Activated naive CD4-positive, alpha-beta T cell treated with anti-CD3 and anti-CD28 coated beads, Interleukin-2, amount 10 ng/mL, durations not matched to agents 7 days and 5 days (primary cell): ENCODE measurements around the gene PTK6.

ENCODE experiments used
- CTCF ChIA-PET: fragments of 350-600 bp; sonication (Branson Sonifier 250); formaldehyde crosslinking; loops from one replicate; lab custom pipeline; 2021; ENCODE audit warnings: antibody characterized with exemption; lab: Charles Lee
- DNase-seq: peaks from one replicate; pipeline ENCODE4 v3.0.0-alpha.2; 2020
- H3K27ac Mint-ChIP-seq: one replicate; pipeline ENCODE4 v1.8.0; 2021; ENCODE audit warnings: mild to moderate bottlenecking, moderate library complexity, mixed read lengths
- H3K27me3 Mint-ChIP-seq: one replicate; pipeline ENCODE4 v1.8.0; 2021; ENCODE audit warnings: mild to moderate bottlenecking, mixed read lengths
- H3K36me3 Mint-ChIP-seq: one replicate; pipeline ENCODE4 v1.8.0; 2021; ENCODE audit warnings: mixed read lengths
- H3K4me1 Mint-ChIP-seq: one replicate; pipeline ENCODE4 v1.8.0; 2021; ENCODE audit warnings: mixed read lengths
- H3K4me3 Mint-ChIP-seq: one replicate; pipeline ENCODE4 v1.8.0; 2021; ENCODE audit warnings: mild to moderate bottlenecking, moderate library complexity, mixed read lengths
- H3K9me3 Mint-ChIP-seq: one replicate; pipeline ENCODE4 v1.8.0; 2021; ENCODE audit warnings: mixed read lengths

PTK6 gene

DNA sequence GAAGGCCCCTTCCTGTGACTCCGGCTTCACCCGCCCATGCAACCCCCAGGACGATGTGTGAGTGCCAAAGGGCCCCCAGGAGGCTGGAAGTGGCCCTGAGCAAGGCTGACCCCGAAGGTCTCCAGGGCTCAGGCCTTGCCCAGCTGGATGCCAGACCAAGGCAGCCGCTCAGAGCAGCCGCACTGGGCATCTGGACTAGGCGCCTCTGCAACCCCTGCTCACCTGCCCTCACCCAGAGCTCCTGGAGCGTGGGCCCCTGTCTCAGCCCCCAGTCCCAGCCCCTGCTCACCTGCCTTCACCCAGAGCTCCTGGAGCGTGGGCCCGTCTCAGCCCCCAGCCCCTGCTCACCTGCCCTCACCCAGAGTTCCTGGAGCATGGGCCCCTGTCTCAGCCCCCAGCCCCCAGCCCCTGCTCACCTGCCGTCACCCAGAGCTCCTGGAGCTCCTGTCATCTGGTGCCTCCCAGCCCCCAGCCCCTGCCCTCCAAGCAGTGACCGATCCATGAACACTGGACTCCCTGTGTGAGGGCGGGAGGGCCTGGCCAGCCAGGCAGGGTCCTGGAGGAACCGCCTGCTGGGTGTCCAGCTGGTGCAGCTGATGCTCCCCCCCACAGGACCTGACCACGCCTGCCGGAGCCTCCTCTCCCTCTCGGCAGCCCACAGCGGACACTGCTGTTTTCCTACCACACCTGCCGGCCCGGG, 9.2 kb upstream of the PTK6 start:
- CTCF ChIA-PET = interaction anchor here (0.9 kb wide), 1 partner anchor 8 kb away, joined by 5 read pairs; no protein-coding TSS in a partner anchor
- Mint-ChIP-seq H3K9me3 (no peaks in the 10 kb centered on the region), H3K4me3 (no peak overlapping the region), H3K36me3 (no peaks in the 10 kb centered on the region), H3K4me1 (peaks cover 3% of the 10 kb centered on the region), H3K27me3 (peaks cover 70% of the 10 kb centered on the region), H3K27ac (no peak overlapping the region)
- no peak for DNase-seq

DNA sequence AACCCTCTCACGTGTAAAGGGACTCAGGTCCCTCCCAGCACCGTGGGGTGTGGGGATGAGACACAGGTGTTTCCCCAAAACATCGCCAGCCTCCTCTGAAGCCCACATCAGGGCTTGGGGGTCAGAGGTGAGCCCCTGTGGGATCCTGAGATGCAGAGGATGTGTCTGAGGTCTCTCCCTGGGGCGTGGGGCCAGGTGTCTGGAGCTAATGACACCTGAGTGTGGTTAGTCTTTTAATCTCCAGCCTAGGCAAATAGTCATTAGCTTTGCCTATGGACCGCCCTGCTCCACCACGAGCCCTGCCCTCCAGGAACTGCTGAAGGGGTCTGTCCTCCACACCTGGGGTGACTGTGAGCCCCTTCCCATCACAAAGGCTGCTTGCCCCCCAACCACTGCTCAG, 8.6 kb upstream of the PTK6 start:
- Mint-ChIP-seq H3K9me3 (no peaks in the 10 kb centered on the region), H3K4me3 (no peak overlapping the region), H3K27ac (no peak overlapping the region), H3K4me1 (no peaks in the 10 kb centered on the region), H3K27me3 (peaks cover 68% of the 10 kb centered on the region), H3K36me3 (no peaks in the 10 kb centered on the region)
- no peak for DNase-seq
- CTCF ChIA-PET = no interaction called here

GRCh38 chr20:63544958-63545516, 7.9 kb upstream of the PTK6 start:
- H3K4me1 Mint-ChIP-seq = no peaks in the 10 kb centered on the region
- CTCF ChIA-PET = no interaction called here

DNA sequence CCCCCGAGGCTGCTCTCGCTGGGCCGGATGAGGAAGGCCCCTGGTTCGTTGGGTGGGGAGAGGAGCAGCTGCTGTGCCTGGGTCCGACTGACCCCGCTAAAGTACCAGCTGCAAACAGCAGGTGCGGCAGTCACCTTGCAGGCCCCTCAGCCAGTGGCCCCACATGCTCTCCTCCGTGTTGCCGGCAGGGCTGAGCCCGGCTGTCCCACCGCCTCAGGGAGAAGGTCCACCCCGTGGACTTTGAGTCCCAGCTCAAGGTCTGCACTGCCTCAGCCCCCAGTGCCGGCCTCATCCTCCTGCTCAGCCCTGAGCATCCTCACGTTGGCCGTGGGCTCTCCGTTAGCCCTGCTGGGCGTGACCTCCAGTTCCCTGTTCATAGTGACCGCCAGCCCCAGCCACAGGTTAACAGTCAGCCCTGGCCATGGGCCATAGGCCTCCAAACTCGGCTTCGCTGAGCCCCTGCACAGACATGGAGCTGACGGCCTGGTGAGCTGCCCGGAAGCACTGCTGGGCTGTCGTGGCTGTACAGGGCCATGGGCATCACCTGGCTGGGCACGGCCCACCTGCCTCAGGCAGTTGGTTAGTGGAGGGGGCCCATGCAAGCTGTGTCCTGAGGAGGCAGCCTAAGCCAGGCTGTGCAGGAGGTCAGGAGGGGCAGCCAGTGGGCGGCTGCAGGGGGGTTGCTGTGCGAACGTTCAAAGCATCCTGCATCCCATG, 7.2 kb upstream of the PTK6 start:
- Mint-ChIP-seq H3K27me3 (peaks cover 68% of the 10 kb centered on the region), H3K9me3 (no peaks in the 10 kb centered on the region), H3K27ac (no peak overlapping the region), H3K36me3 (no peaks in the 10 kb centered on the region), H3K4me1 (no peaks in the 10 kb centered on the region), H3K4me3 (no peak overlapping the region)
- CTCF ChIA-PET = no interaction called here
- no peak for DNase-seq

More at GRCh38 chr20:63544958-63545516, 7.9 kb upstream of the PTK6 start:
- no peak for DNase-seq
- no peaks in the 10 kb centered on the region for H3K36me3 Mint-ChIP-seq
- H3K4me3 Mint-ChIP-seq = no peak overlapping the region
- H3K9me3 Mint-ChIP-seq = no peaks in the 10 kb centered on the region
- no peak overlapping the region for H3K27ac Mint-ChIP-seq
- H3K27me3 Mint-ChIP-seq = peaks cover 68% of the 10 kb centered on the region

DNA sequence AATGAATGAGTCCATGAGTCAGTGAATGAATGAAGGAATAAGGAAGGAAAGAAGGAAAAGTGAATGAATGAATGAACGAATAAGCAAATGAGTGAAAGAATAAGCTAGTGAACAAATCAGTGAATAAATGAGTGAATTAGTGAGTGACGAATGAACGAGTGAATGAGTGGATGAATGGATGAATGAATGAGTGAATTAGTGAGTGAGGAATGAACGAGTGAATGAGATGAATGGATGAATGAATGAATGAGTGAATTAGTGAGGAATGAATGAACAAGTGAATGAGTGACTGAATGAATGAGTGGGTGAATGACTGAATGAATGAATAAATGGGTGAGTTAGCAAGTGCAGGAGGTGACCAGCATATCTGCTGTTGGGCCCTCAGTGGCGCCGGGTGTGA, 6.6 kb upstream of the PTK6 start:
- Mint-ChIP-seq H3K4me1 (peaks cover under 1% of the 10 kb centered on the region), H3K27ac (peak overlapping the region; percentile 6), H3K9me3 (no peaks in the 10 kb centered on the region), H3K27me3 (peaks cover 65% of the 10 kb centered on the region), H3K36me3 (no peaks in the 10 kb centered on the region), H3K4me3 (no peak overlapping the region)
- CTCF ChIA-PET = no interaction called here
- DNase-seq = no peak

GRCh38 chr20:63543131-63543530, 6.0 kb upstream of the PTK6 start:
- Mint-ChIP-seq H3K4me1 (peaks cover 5% of the 10 kb centered on the region), H3K27ac (no peak overlapping the region), H3K9me3 (no peaks in the 10 kb centered on the region), H3K36me3 (no peaks in the 10 kb centered on the region), H3K27me3 (peaks cover 59% of the 10 kb centered on the region), H3K4me3 (no peak overlapping the region)
- CTCF ChIA-PET = no interaction called here
- no peak for DNase-seq

DNA sequence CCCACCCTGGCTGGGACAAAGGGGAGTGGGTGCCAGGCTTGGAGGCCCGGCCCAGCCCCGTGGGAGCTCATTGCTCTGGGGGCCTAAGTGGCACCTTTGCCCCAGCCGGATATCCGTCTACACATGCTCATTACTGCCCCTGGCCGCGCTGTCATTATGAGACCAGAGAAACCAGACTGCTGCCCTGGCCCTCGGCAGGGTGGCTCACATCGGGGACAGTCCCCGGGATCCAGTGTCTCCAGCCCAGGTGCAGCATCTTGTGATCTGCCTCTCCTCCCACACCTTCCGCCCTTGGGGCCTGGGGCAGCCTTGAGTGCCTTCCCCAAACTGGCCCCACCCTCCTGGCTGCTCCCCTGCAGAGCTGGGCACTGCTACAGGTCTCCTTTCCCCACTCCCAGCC, 5.5 kb upstream of the PTK6 start:
- no peak for DNase-seq
- Mint-ChIP-seq H3K4me1 (peaks cover 9% of the 10 kb centered on the region), H3K9me3 (no peaks in the 10 kb centered on the region), H3K36me3 (no peaks in the 10 kb centered on the region), H3K4me3 (no peak overlapping the region), H3K27me3 (peaks cover 55% of the 10 kb centered on the region), H3K27ac (no peak overlapping the region)
- CTCF ChIA-PET = no interaction called here

DNA sequence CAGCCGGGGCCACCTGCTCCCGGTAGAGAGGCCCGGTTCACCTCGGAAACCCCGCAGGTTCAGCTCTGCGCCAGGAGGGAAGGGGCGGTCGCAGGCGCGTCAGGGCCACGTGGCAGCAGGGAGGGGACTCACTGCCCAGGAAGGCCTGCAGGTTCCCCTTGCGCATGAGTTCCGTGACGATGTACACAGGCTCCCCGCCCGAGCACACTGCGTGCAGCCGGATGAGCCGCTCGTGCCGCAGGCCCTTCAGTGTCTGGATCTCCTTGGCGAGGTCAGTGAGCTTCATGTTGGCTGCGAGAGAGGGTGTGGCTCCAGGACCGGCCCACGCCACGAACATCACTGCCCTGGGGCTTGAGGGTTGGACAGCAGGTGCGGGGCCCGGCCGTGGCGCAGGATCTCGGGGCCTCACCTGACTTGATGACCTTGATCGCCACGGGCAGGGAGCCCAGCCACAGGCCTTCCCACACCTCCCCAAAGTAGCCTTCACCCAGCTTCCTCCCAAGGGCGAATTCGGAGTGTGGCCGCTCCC, 4.9 kb upstream of the PTK6 start:
- peaks cover 53% of the 10 kb centered on the region for H3K27me3 Mint-ChIP-seq
- H3K27ac Mint-ChIP-seq = peak overlapping the region; percentile 42
- H3K4me1 Mint-ChIP-seq = peaks cover 14% of the 10 kb centered on the region
- no peak overlapping the region for H3K4me3 Mint-ChIP-seq
- no peaks in the 10 kb centered on the region for H3K36me3 Mint-ChIP-seq
- CTCF ChIA-PET = no interaction called here
- no peaks in the 10 kb centered on the region for H3K9me3 Mint-ChIP-seq
- DNase-seq = no peak

DNA sequence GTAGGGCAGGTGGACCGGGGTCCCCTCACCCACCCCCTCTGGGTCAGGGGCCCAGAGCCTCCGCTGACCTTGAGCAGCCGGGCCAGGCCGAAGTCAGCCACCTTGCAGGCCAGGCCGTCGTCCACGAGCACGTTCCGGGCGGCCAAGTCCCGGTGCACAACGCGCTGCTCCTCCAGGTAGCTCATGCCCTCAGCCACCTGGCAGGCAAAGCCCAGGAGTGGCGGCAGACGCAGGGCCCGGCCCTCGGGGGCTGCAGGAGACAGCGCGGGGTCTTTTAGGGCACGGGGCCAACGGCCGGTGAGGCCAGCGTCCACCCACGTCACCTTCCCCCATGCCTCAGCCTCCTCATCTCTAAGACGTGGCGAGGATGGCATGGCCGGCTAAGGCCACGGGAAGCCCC, 4.2 kb upstream of the PTK6 start:
- Mint-ChIP-seq H3K36me3 (no peaks in the 10 kb centered on the region), H3K27me3 (peaks cover 50% of the 10 kb centered on the region), H3K4me1 (peaks cover 22% of the 10 kb centered on the region), H3K4me3 (no peak overlapping the region), H3K27ac (no peak overlapping the region), H3K9me3 (no peaks in the 10 kb centered on the region)
- DNase-seq = no peak
- CTCF ChIA-PET = no interaction called here

DNA sequence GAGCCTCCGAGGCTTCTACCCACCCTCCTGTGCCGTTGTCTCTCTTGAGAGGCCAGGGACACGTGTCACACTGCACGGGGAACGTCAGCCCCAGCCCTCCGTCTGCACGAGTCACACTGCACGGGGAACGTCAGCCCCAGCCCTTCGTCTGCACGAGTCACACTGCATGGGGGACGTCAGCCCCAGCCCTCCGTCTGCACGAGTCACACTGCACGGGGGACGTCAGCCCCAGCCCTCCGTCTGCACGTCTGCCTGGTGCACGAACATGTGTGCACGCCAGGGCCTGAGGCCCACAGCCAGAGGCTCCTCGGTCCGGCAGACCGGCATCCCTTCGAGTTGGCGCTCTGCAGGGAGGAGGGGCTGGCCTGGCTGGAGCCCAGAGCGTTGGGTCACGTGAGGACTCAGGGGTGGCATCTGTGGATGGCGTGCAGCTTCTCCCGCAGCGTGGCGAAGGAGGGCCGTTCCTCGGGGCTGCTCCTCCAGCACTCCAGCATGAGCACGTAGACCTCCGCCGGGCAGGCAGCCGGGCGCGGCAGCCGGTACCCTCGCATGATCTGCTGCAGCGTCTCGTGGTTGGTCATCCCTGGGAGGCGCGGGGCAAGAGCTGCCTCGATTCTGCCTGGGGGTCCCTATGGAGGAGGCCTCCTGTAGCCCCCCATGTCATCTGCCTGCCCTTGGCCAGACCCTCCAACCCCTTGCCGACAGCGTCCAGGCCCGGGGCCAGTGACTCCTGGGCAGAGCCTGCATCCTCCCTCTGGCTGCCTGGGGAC, 3.4 kb upstream of the PTK6 start:
- Mint-ChIP-seq H3K9me3 (no peaks in the 10 kb centered on the region), H3K4me1 (peaks cover 24% of the 10 kb centered on the region), H3K27me3 (peaks cover 47% of the 10 kb centered on the region), H3K4me3 (no peak overlapping the region), H3K27ac (no peak overlapping the region), H3K36me3 (no peaks in the 10 kb centered on the region)
- CTCF ChIA-PET = interaction anchor here (2.2 kb wide), 1 partner anchor 433 kb away, joined by 7 read pairs; no protein-coding TSS in a partner anchor
- DNase-seq = no peak

- Mint-ChIP-seq H3K36me3 (no peaks in the 10 kb centered on the region), H3K9me3 (no peaks in the 10 kb centered on the region), H3K4me1 (peaks cover 24% of the 10 kb centered on the region), H3K4me3 (no peak overlapping the region), H3K27ac (no peak overlapping the region), H3K27me3 (peaks cover 44% of the 10 kb centered on the region)
- no peak for DNase-seq
- CTCF ChIA-PET = interaction anchor here (1.0 to 2.4 kb wide), 6 partner anchors 7 to 434 kb away, joined by 3 to 7 read pairs (median 6); no protein-coding TSS in a partner anchor
Measured at GRCh38 chr20:63539441-63540370, 2.5 kb upstream of the PTK6 start.

DNA sequence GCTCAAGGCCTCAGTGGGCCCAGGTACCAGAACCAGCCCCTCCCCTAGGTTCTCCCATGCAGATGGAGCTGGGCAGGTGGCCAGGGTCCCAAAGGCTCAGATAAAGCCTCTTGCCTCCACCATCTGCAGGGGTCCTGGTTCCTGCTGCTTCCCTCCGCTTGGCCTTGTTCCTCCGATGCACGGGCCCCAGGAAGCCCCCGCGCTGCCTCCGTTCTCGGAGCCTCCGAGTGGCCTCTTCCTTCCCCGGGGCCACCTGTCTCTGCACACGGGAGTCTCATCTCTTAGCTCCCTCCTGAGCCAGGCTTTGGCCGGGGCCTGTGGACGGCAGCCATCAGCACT, 1.9 kb upstream of the PTK6 start:
- peaks cover 24% of the 10 kb centered on the region for H3K4me1 Mint-ChIP-seq
- DNase-seq = no peak
- H3K36me3 Mint-ChIP-seq = no peaks in the 10 kb centered on the region
- H3K4me3 Mint-ChIP-seq = no peak overlapping the region
- H3K27ac Mint-ChIP-seq = no peak overlapping the region
- CTCF ChIA-PET = interaction anchor here (1.0 to 2.8 kb wide), 9 partner anchors 8 to 500 kb away, joined by 3 to 8 read pairs (median 6); no protein-coding TSS in a partner anchor
- H3K9me3 Mint-ChIP-seq = no peaks in the 10 kb centered on the region
- peaks cover 43% of the 10 kb centered on the region for H3K27me3 Mint-ChIP-seq
